ENCODE results near the gene ZFP64.

Gene ZFP64

GRCh38 chr20:52131048-52131643 lies 60.4 kb downstream of the ZFP64 start:
- peaks cover 4% of the 10 kb centered on the region for H3K9me3 Mint-ChIP-seq
- no peak for ATAC-seq (ENCODE audit: low read depth)
- H3K27ac Mint-ChIP-seq = no peak overlapping the region
- H3K27me3 Mint-ChIP-seq = no peaks in the 10 kb centered on the region
- peaks cover 4% of the 10 kb centered on the region for H3K4me1 Mint-ChIP-seq
- H3K36me3 Mint-ChIP-seq = peaks cover 10% of the 10 kb centered on the region
- no peak for DNase-seq (ENCODE audit: low spot score in 2 of 2)
- H3K4me3 Mint-ChIP-seq = no peak overlapping the region

DNA sequence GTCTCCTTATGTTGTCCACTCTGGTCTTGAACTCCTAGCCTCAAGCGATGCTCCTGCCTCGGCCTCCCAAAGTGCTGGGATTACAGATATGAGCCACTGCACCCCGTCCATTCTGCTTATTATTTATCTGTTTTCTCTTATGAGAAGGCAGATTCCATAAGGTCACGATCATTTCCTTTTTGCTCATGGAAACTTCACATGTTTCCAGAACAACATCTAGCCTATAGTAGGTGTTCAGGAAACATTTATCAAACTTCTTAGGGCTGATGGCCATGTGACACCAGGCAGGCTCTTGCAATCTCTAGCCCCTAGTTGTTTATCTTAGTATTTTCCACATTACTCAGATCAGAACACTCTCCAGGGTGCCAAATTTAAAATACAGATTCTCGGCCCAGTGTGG lies 61.2 kb downstream of the ZFP64 start:
- Mint-ChIP-seq H3K36me3 (peaks cover 10% of the 10 kb centered on the region), H3K4me3 (no peak overlapping the region), H3K27me3 (no peaks in the 10 kb centered on the region), H3K9me3 (peaks cover 4% of the 10 kb centered on the region), H3K4me1 (peaks cover 4% of the 10 kb centered on the region), H3K27ac (no peak overlapping the region)
- DNase-seq (ENCODE audit: low spot score in 2 of 2) = no peak
- ATAC-seq (ENCODE audit: low read depth) = no peak

DNA sequence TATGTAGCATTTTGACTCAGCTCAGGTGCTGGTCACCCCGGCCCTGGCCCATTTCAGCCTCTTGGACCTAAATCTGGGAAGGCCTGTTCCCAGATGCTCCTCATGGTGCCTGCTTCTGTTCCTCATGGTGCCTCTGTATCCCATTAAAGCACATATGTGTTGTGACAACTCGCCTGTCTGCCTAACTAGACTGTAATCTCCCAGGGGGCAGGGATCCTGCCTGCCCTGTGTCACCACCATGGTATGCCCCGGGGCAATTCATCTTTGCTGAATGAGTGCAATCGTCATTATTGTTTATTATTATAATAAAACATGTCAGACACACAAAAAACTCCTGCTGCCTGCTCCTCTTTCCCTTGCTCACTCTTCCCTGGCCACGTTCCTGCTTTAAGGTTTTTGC lies 62.0 kb downstream of the ZFP64 start:
- Mint-ChIP-seq H3K27ac (no peak overlapping the region), H3K36me3 (peaks cover 10% of the 10 kb centered on the region), H3K9me3 (peaks cover 4% of the 10 kb centered on the region), H3K4me3 (no peak overlapping the region), H3K27me3 (no peaks in the 10 kb centered on the region), H3K4me1 (peaks cover 4% of the 10 kb centered on the region)
- no peak for DNase-seq (ENCODE audit: low spot score in 2 of 2)
- no peak for ATAC-seq (ENCODE audit: low read depth)

- Mint-ChIP-seq H3K9me3 (peaks cover 4% of the 10 kb centered on the region), H3K4me3 (no peak overlapping the region), H3K27ac (peak overlapping the region; percentile 25), H3K36me3 (peaks cover 10% of the 10 kb centered on the region), H3K4me1 (peaks cover 4% of the 10 kb centered on the region), H3K27me3 (no peaks in the 10 kb centered on the region)
- DNase-seq (ENCODE audit: low spot score in 2 of 2) = no peak
- ATAC-seq (ENCODE audit: low read depth) = no peak
Measured at GRCh38 chr20:52127309-52127708, 64.3 kb downstream of the ZFP64 start.

DNA sequence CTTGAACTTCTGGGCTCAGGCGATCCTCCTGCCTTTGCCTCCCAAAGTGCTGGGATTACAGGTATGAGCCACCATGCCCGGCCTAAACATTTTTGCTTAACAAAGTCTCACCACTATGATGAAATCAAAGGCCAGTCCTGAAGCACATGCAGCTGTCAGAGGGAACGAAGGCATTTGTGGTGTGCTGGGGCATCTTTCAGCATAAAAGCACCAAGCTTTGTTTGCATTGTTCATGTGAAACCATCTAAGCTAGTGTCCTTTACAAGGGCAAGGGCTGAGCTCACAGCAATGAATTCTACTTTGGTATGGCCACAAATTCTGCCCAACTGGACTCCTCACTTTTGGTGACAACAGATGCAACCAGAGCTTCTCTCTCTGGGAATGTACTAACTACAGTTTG lies 66.8 kb downstream of the ZFP64 start:
- peaks cover 12% of the 10 kb centered on the region for H3K36me3 Mint-ChIP-seq
- H3K4me3 Mint-ChIP-seq = no peak overlapping the region
- ATAC-seq (ENCODE audit: low read depth) (no peak), DNase-seq (ENCODE audit: low spot score in 2 of 2) (no peak)
- peaks cover 4% of the 10 kb centered on the region for H3K4me1 Mint-ChIP-seq
- H3K9me3 Mint-ChIP-seq = no peaks in the 10 kb centered on the region
- H3K27ac Mint-ChIP-seq = no peak overlapping the region
- no peaks in the 10 kb centered on the region for H3K27me3 Mint-ChIP-seq

DNA sequence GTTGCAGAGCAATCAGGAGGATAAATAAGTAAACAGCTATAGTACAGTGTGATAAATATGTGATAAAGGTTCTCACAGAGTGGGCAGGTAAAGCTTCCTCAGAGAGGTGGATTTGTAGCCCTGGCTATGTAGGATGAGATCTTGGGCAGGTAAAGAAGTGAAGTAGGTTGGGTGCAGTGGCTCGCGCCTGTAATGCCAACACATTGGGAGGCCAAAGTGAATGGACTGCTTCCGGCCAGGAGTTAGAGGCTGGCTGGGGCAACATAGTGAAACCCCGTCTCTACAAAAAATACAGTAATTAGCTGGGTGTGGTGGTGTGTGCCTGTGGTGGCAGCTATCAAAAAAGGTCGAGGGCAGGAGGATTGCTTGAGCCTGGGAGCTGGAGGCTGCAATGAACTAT lies 72.9 kb downstream of the ZFP64 start:
- no peaks in the 10 kb centered on the region for H3K4me1 Mint-ChIP-seq
- H3K27me3 Mint-ChIP-seq = no peaks in the 10 kb centered on the region
- ATAC-seq (ENCODE audit: low read depth) = no peak
- no peak for DNase-seq (ENCODE audit: low spot score in 2 of 2)
- no peak overlapping the region for H3K27ac Mint-ChIP-seq
- peaks cover 27% of the 10 kb centered on the region for H3K36me3 Mint-ChIP-seq
- no peak overlapping the region for H3K4me3 Mint-ChIP-seq
- peaks cover 3% of the 10 kb centered on the region for H3K9me3 Mint-ChIP-seq

DNA sequence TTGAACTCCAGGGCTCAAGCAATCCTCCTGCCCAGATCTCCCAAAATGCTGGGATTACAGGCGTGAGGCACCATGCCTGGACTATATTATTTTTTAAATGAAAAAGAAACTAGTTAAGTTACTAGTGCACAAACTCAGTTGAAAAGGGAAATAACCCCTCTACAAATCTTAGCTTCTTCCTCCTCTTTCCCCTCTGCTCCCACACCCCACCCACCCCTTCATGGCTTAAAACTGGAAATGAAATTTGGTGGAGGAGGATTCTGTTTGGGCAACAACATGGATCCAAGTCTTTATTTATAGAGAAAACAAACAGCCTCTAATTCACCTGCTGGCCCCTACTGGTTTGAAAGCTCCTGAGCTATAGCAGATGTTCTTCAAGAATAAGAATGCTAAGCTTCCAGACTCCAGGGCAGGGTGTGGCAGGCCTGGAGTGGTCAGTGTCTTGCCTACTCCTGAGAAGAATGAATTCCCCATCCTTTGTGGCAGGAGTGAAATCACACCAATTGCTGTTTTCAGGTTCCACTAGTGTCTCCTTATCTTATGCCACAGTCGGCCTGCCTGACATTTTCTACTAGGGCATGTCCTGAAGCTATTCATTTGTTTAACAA lies 73.5 kb downstream of the ZFP64 start:
- Mint-ChIP-seq H3K9me3 (peaks cover 3% of the 10 kb centered on the region), H3K4me1 (no peaks in the 10 kb centered on the region), H3K4me3 (no peak overlapping the region), H3K36me3 (peaks cover 28% of the 10 kb centered on the region), H3K27me3 (no peaks in the 10 kb centered on the region), H3K27ac (no peak overlapping the region)
- no peak for DNase-seq (ENCODE audit: low spot score in 2 of 2)
- ATAC-seq (ENCODE audit: low read depth) = no peak

GRCh38 chr20:52110456-52110855 lies 81.1 kb downstream of the ZFP64 start:
- H3K27ac Mint-ChIP-seq = no peak overlapping the region
- ATAC-seq (ENCODE audit: low read depth) (no peak), DNase-seq (ENCODE audit: low spot score in 2 of 2) (no peak)
- peaks cover 10% of the 10 kb centered on the region for H3K27me3 Mint-ChIP-seq
- no peak overlapping the region for H3K4me3 Mint-ChIP-seq
- H3K9me3 Mint-ChIP-seq = peaks cover 1% of the 10 kb centered on the region
- H3K36me3 Mint-ChIP-seq = peaks cover 22% of the 10 kb centered on the region
- peaks cover 2% of the 10 kb centered on the region for H3K4me1 Mint-ChIP-seq

- Mint-ChIP-seq H3K9me3 (no peaks in the 10 kb centered on the region), H3K4me1 (peaks cover 7% of the 10 kb centered on the region), H3K36me3 (peaks cover 16% of the 10 kb centered on the region), H3K4me3 (peak overlapping the region; percentile 43), H3K27ac (no peak overlapping the region), H3K27me3 (peaks cover 10% of the 10 kb centered on the region)
- DNase-seq (ENCODE audit: low spot score in 2 of 2) (no peak), ATAC-seq (ENCODE audit: low read depth) (no peak)
Measured at GRCh38 chr20:52105442-52106422, 85.8 kb downstream of the ZFP64 start.

DNA sequence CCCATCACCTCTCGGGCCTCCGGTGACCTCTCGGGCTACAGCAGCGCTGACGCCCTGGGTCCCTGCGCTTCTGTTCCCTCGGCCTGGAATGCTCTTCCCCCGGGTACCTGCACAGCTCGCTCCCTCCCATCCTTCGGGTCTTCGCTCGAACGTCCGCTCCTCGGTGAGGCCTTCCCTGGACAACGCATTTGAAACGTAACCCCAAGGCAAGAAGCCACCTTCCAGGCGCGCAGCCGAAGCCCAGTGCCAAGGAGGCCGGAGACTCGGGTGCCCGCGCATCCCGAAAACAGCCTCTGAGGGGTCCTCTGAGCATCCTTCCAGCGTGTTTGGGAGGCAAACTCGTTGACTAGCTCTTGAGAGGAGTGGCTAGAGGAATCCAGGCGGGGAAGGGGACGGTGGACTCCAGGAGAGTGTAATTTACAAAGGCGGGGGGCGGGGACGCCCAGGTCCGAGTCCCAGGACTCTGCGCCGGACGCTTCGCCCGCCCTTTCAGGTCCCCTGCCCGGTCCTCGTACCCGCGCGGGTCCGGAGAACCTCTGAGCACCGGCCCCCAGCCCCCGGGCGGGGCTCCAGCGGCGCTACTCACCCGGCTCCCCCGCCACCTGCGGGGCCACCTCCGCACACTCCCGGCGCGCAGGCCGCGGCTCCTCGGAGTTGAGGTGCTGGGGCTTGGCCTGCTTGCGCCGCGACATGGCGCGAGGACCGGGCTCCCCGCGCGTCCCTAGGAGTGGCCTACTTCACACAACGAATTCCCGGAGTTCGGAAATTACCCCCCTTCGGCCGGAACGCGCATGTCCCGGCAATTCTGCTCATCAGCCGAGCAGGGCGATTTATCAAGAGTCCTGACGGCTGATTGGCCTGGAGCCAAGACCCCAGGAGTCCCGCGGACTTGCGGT lies 86.8 kb downstream of the ZFP64 start:
- peaks cover 10% of the 10 kb centered on the region for H3K27me3 Mint-ChIP-seq
- H3K4me3 Mint-ChIP-seq = peak overlapping the region; percentile 58
- H3K27ac Mint-ChIP-seq = no peak overlapping the region
- no peaks in the 10 kb centered on the region for H3K9me3 Mint-ChIP-seq
- ATAC-seq (ENCODE audit: low read depth) (no peak), DNase-seq (ENCODE audit: low spot score in 2 of 2) (no peak)
- H3K36me3 Mint-ChIP-seq = peaks cover 8% of the 10 kb centered on the region
- H3K4me1 Mint-ChIP-seq = peaks cover 7% of the 10 kb centered on the region

DNA sequence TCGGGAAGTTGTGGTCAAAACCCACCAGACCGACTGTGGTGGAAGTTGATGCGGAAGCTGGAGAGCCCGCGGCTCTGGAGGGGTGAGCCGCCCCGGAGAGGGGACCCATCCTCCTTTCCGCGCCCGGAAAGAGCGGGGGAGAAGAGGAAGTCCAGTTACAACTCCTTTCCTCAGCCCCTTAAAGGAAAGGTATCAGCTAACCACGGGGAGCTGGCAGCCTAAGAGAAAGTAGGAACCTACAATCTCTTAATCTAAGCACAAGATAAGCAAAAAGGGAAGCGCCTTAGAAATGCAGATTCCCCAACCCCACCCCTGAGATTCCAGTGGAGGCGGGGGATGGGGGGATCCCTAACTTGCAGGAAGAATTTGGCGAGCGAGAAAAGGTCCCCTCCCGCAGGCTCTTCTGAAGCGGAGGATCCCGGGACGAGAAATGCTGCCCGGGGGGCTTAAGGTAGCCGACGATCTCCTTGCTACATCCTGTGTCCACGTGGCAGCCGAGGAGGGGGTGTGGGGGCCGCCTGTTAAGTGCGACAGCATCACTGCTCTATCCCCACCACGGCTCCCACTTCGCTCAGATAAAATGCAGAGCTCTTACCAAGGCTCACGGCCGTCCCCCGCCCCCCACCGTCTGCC lies 87.5 kb downstream of the ZFP64 start:
- Mint-ChIP-seq H3K4me3 (peak overlapping the region; percentile 54), H3K27me3 (peaks cover 10% of the 10 kb centered on the region), H3K4me1 (peaks cover 7% of the 10 kb centered on the region), H3K27ac (no peak overlapping the region), H3K9me3 (no peaks in the 10 kb centered on the region), H3K36me3 (peaks cover 7% of the 10 kb centered on the region)
- ATAC-seq (ENCODE audit: low read depth) (no peak), DNase-seq (ENCODE audit: low spot score in 2 of 2) (no peak)

DNA sequence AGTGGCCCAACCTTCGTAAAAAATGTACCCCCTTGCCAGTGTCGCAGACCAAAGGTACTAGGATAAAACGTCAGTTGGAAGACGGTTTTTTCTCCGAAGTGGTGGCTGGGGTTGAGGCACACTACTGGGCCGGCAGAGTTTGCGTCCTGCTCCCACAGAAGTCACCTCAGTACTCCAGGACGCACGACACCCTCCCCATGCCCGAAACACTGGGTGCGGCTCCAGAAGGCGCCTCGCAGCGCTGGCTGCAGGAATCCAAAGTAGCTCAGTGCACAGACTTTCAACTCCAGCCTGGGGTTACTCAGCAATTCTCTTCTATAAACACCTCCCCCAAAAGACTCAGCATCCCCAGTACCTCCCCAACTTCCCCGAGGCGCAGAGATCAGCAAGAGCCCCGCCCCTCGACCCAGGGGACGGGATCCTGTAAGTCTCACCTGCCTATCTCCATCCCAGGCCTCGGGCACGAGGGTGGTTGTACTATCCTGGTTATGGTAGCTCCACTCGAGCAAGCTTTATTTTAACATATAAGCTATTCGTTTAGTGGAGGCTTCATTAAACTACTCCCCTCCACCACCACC lies 88.2 kb downstream of the ZFP64 start:
- H3K36me3 Mint-ChIP-seq = peaks cover 5% of the 10 kb centered on the region
- H3K27me3 Mint-ChIP-seq = peaks cover 8% of the 10 kb centered on the region
- no peak overlapping the region for H3K27ac Mint-ChIP-seq
- H3K4me3 Mint-ChIP-seq = no peak overlapping the region
- peaks cover 7% of the 10 kb centered on the region for H3K4me1 Mint-ChIP-seq
- no peaks in the 10 kb centered on the region for H3K9me3 Mint-ChIP-seq
- DNase-seq (ENCODE audit: low spot score in 2 of 2) = no peak
- no peak for ATAC-seq (ENCODE audit: low read depth)

- H3K27ac Mint-ChIP-seq = no peak overlapping the region
- peaks cover 7% of the 10 kb centered on the region for H3K36me3 Mint-ChIP-seq
- DNase-seq (ENCODE audit: low spot score in 2 of 2) (no peak), ATAC-seq (ENCODE audit: low read depth) (no peak)
- H3K4me3 Mint-ChIP-seq = no peak overlapping the region
- peaks cover 7% of the 10 kb centered on the region for H3K27me3 Mint-ChIP-seq
- peaks cover 7% of the 10 kb centered on the region for H3K4me1 Mint-ChIP-seq
- H3K9me3 Mint-ChIP-seq = no peaks in the 10 kb centered on the region
Measured at GRCh38 chr20:52102559-52102958, 89.0 kb downstream of the ZFP64 start.

All from memory B cell (primary cell).